Activated naive CD4-positive, alpha-beta T cell treated with anti-CD3 and anti-CD28 coated beads, Interleukin-2, amount 50 U/mL, for 24 hours (primary cell): ENCODE results near the gene MTX2.

Source experiments
- H3K27ac Mint-ChIP-seq: one replicate; pipeline ENCODE4 v1.8.0; 2021; ENCODE audit warnings: mild to moderate bottlenecking, mixed read lengths
- H3K27me3 Mint-ChIP-seq: one replicate; pipeline ENCODE4 v1.8.0; 2021; ENCODE audit warnings: mixed read lengths
- H3K36me3 Mint-ChIP-seq: one replicate; pipeline ENCODE4 v1.8.0; 2021; ENCODE audit warnings: mixed read lengths
- H3K4me1 Mint-ChIP-seq: one replicate; pipeline ENCODE4 v1.8.0; 2021; ENCODE audit warnings: mixed read lengths
- H3K4me3 Mint-ChIP-seq: one replicate; pipeline ENCODE4 v1.8.0; 2021; ENCODE audit warnings: mild to moderate bottlenecking, mixed read lengths
- H3K9me3 Mint-ChIP-seq: one replicate; pipeline ENCODE4 v1.8.0; 2021; ENCODE audit warnings: mixed read lengths

MTX2 gene

DNA sequence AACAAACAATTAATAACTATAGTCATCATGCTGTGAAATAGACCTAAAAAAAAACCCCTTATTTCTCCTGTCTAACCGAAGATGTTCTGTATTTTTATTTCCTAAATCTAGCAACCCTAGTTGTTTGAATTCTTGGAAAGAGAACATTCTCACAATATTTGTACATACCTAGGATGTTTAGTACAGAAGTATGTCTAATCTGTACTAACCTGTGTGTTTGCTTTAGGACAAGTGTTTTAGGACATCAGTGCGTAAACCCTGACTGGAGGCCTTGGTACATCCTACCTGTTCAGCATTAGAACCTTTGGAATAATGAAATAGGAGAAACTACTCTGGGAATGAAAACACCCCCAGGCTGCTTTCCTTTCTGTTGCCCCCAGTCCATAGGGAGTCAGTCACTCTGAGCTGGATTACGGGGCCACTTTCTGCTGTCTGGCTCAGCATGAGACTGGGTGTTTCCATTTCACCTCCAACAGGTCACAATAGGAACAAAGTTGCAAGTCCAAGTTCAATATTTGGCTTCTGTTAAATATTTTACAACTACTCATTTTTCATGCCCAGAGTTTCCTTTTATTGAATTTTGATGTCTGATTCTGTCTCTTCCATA, 114.7 kb downstream of the MTX2 start:
- H3K4me3 Mint-ChIP-seq, result no peak overlapping the region
- H3K27ac Mint-ChIP-seq, result no peak overlapping the region
- peaks cover 28% of the 10 kb centered on the region for H3K27me3 Mint-ChIP-seq
- H3K9me3 Mint-ChIP-seq, result peaks cover 9% of the 10 kb centered on the region
- H3K4me1 Mint-ChIP-seq, result no peaks in the 10 kb centered on the region
- peaks cover 2% of the 10 kb centered on the region for H3K36me3 Mint-ChIP-seq

DNA sequence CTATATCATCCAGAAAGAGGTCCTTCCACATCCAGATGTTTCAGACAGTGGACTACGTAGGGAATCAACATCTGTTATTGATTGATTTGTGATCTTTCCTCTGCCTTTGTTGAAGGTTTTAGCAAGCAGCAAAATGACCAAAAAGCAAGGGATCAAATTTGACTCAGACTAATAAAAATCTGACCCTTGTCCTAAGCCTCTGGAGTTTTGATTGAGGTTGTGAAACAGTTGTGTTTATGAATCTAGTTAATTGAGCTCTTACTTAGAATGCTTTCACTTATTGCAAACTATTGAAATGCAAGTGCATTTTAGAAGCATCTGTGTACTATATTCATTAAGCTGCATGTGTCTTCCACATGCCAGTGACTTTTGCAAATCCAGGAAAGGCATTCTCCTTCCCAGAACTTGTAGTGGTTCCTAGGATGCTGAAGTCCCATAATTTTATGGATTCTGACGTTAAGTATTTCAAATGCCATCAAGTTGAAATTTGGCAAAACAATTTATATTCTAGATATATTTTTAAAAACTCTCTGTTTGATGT, 116.0 kb downstream of the MTX2 start:
- Mint-ChIP-seq H3K27ac (no peak overlapping the region), H3K4me3 (no peak overlapping the region), H3K36me3 (no peaks in the 10 kb centered on the region), H3K4me1 (no peaks in the 10 kb centered on the region), H3K9me3 (no peaks in the 10 kb centered on the region), H3K27me3 (peaks cover 33% of the 10 kb centered on the region)

- Mint-ChIP-seq H3K9me3 (no peaks in the 10 kb centered on the region), H3K27me3 (peaks cover 36% of the 10 kb centered on the region), H3K4me1 (no peaks in the 10 kb centered on the region), H3K27ac (no peak overlapping the region), H3K36me3 (no peaks in the 10 kb centered on the region), H3K4me3 (no peak overlapping the region)
Measured at GRCh38 chr2:176385838-176386237, 116.6 kb downstream of the MTX2 start.
